T-helper 9 cell (primary cell): ENCODE results near the gene TBC1D14.

Source experiments
- DNase-seq: peaks from one replicate; pipeline ENCODE4 v3.0.0-alpha.2; 2020

Gene TBC1D14

GRCh38 chr4:7049295-7049694 lies 139.7 kb downstream of the TBC1D14 start:
- DNase-seq, result no peak

GRCh38 chr4:7049739-7050138 lies 140.1 kb downstream of the TBC1D14 start:
- no peak for DNase-seq

GRCh38 chr4:7050481-7051143 lies 141.0 kb downstream of the TBC1D14 start:
- no peak for DNase-seq

GRCh38 chr4:7051144-7051495 lies 141.5 kb downstream of the TBC1D14 start:
- DNase-seq, result no peak

GRCh38 chr4:7051905-7052304 lies 142.3 kb downstream of the TBC1D14 start:
- DNase-seq, result no peak

- no peak for DNase-seq
Measured at GRCh38 chr4:7052313-7052712, 142.7 kb downstream of the TBC1D14 start.

GRCh38 chr4:7052923-7053715 lies 143.5 kb downstream of the TBC1D14 start:
- no peak for DNase-seq

- DNase-seq, result no peak
Measured at GRCh38 chr4:7054106-7054880, 144.7 kb downstream of the TBC1D14 start.

- DNase-seq, result no peak
Measured at GRCh38 chr4:7055111-7055989, 145.7 kb downstream of the TBC1D14 start.

GRCh38 chr4:7055990-7056325 lies 146.3 kb downstream of the TBC1D14 start:
- DNase-seq, result no peak

- DNase-seq, result no peak
Measured at GRCh38 chr4:7058792-7059191, 149.2 kb downstream of the TBC1D14 start.

GRCh38 chr4:7059662-7060061 lies 150.0 kb downstream of the TBC1D14 start:
- DNase-seq, result no peak

GRCh38 chr4:7060346-7061150 lies 150.9 kb downstream of the TBC1D14 start:
- no peak for DNase-seq

GRCh38 chr4:7061815-7062214 lies 152.2 kb downstream of the TBC1D14 start:
- DNase-seq, result no peak

- no peak for DNase-seq
Measured at GRCh38 chr4:7062816-7063215, 153.2 kb downstream of the TBC1D14 start.

GRCh38 chr4:7063362-7063761 lies 153.7 kb downstream of the TBC1D14 start:
- no peak for DNase-seq

- DNase-seq, result no peak
Measured at GRCh38 chr4:7066006-7066405, 156.4 kb downstream of the TBC1D14 start.

GRCh38 chr4:7066493-7066892 lies 156.9 kb downstream of the TBC1D14 start:
- DNase-seq, result no peak

GRCh38 chr4:7067126-7067451 lies 157.5 kb downstream of the TBC1D14 start:
- DNase-seq, result no peak

GRCh38 chr4:7067452-7068278 lies 158.0 kb downstream of the TBC1D14 start, which contains the start of gene GRPEL1:
Gene GRPEL1, minus strand, starts transcription at chr4:7068064. Its CDS starts 32 bp downstream, at chr4:7068032.
- DNase-seq, result peak; percentile 100

GRCh38 chr4:7068279-7068842 lies 158.7 kb downstream of the TBC1D14 start:
- DNase-seq, result no peak
